Amniotic epithelial cell (primary cell): ENCODE data around the gene CERT1.
A peak's percentile ranks its signal among the peaks of the same experiment; 100 is the strongest.
"Not testable (repeated sequence)": the region's sequence is repeated elsewhere in the genome, so short reads cannot be mapped to it uniquely, and the experiment has no call there.

Experiments used
- DNase-seq: peaks from one replicate; pipeline ENCODE4 v3.0.0-alpha.2; 2010; ENCODE audit warnings: low read depth

Gene CERT1

DNA sequence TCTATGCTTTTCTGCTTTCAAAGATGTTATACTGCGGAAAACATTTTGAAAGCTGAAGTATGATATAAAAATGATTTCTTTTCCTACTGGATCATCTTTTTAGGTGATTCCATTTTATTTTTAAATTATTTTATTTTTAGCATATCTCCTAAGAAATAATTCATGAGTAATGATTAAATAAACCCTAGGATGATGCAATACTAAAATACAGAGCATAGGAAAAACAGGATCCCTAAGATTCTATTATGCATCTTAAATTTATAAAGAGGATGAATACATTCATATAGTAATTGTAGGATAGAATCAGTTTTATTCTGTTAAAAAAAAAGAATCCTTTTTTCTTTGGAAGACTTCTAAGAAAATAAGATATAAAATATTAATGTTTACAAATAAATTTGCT lies 11.1 kb upstream of the CERT1 start:
- no peak for DNase-seq

DNA sequence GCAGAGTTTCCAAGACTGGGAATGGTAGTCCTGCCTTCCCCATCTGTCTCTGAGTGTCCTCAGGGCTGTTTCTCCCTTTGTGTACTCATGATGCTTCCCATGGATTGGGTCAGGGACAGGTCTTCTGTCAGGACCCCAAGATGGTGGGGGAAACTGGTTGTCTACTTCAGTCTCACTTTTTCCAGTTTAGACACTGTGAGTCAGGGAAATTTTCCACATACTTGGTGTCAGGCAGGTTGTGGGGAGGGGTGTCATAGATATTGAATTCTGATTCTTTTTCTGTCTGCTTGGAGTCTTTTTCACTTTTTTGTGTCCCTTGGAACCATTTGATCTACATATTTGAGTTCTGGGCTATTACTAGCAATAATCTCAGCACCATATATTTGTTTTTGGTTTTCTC lies 10.6 kb upstream of the CERT1 start:
- DNase-seq, result no peak

DNA sequence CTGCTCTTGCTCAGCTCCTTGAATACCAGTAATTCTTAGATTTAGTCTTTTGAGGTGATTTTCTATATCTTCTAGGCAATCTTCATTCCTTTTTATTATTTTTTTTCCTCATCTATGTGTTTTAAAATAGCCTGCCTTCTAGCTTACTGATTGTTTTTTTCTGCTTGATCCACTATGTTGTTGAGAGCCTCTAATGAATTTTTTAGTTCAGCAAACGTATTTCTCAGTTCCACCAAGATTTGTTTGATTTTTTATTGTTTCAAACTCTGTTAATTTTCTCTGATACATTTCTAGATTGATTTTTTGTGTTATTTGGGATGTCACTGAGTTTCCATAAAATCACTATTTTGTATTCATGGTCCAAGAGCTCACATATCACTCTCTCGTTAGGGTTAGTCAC lies 9.8 kb upstream of the CERT1 start:
- DNase-seq, result no peak

DNA sequence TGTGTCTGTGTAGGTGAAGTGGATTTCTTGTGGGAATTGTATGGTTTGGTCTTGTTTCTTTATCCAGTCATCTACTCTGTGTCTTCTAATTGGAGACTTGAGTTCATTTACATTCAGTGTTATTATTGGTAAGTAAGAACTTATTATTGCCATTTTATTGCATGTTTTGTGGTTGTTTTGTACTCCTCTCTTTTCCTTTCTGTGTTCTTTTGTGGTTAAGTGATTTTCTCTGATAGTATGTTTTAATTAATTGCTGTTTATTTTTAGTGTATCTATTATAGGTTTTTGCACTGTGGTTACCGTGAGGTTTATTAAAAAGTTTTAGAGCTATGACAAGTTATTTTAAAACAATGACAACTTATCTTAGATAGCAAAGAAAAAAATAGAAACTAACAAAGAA lies 8.3 kb upstream of the CERT1 start:
- DNase-seq, result no peak

DNA sequence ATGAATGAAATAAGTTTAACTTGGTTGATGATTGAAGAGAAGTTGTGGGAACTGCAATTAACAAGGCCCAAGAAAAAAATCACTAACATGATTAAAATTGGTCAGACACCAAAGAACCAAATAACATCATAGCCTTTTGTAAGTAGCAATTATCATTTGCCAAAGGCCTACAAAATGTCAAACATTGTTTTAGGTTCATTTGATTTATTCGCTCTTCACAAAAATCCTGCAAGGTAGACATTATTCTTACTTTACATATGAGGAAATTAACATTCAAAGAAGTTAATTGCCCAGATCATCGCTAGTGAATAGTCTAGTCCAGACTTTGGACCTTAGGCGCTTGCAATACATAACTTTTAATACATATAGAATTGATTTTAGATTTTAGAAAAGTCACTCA lies 2.9 kb upstream of the CERT1 start:
- DNase-seq, result no peak

DNA sequence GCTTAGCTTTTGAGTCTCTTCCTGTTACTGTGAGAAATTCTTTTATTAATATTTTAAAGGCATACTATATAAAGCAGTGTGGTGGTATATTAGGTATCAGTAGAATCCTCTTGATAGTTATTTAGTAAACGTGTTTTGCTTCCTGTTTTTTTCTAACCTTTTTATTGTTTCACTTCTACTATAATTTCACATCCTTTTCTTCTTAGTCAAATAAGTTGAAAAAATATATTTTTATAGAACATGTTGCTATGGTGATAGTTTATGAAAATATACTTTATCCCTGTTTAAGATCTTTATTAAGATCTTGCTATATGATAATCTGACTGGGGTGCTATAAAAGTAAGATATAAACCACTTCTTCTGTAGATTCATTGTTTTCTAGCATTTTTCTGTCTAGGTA lies 2.4 kb upstream of the CERT1 start:
- no peak for DNase-seq

DNA sequence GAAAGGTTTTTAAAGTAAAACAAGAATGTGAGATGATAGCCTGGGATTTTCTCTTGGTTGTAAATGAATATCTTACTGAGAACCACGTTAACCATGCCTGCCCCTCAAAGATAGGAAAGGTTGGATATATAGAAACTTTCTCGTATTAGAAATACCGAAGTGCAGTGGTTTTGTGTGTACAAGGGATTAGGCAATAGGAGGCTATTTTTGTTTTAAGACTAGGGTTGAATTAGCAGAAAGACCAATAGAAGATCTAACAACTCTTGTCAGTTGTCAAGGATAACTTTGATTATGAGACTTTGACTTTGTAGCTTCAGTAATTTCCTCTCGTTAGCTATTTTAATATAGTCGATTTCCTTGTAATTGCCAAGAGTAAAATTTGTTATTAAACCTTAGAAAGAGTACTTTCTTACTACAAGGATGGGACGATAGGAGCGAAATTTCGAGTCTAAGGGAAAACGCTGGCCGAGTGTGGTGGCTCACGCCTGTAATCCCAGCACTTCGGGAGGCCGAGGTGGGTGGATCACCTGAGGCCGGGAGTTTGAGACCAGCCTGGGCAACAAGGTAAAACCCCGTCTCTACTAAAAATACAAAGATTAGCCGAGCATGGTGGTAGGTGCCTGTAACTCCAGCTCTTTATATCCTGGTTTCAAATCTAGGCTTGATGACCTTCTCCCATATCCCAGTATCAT lies 1.1 kb upstream of the CERT1 start:
- no peak for DNase-seq

DNA sequence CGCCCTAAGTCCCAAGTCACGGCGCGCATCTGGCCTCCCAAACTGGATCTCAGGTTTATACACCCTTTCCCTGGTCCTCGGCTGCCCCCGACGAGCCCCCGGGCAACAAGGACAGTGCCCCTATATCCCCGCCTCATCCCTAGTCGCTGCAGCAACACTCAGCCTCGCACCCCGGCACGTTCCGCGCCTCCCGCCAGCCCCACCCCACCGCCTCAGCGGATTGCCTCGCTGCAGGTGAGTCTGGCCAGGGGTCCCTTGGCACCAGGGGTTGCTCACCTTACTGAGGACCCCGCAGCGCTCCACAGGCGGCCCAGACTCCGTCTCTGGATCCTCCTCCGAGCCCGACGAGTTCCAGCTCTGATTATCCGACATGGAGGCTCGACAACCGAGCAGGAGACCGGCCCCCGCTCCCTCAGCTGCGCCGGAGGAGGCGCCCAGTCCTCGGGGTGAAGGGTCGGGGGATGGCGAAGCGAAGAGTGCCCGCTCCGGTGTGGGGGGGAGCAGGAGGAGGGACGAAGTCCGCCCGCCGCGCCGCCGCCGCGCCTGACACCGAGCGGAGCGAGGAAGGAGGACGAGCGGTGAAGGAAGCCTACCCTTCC lies 494 bp downstream of the CERT1 start:
- peak; percentile 41 for DNase-seq

DNA sequence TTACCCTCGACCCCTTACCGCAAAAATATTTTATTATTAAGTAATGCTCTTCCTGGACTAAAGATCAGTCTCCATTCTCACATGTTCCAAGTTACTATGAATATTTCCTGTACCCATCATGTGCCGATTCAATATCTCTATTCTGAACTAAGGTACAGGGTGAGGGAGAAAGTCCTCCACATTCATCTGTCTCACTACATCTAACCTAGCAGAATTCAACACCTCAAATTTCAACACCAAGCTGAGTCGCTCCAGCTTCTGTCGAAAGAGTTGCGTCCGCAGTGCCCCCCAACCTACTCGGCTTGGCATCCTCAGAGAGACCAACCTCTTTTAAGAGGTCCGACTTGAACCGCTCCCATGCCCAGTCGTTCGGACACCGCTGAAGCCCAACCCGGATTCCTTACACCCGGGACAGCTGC lies 1.0 kb downstream of the CERT1 start:
- DNase-seq, result peak; percentile 35

DNA sequence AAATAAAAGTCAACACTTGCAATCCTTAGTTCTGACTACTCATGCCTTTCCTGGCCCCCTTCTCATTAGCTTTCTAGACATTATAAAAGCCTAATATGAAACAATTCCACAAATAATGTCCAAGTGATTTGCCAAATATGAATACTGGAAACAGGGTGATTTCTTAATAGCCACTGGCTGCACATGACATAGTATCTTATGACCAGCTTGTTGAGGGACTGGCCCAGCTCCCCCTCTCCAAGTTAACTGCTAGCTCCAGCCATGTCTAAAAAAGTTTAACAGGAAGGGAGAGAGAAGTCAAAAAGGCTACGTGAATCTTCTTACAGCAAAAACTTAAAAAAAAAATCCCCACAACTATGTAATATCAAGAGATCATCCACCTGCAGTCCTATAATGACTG lies 1.5 kb downstream of the CERT1 start:
- DNase-seq, result peak; percentile 57

DNA sequence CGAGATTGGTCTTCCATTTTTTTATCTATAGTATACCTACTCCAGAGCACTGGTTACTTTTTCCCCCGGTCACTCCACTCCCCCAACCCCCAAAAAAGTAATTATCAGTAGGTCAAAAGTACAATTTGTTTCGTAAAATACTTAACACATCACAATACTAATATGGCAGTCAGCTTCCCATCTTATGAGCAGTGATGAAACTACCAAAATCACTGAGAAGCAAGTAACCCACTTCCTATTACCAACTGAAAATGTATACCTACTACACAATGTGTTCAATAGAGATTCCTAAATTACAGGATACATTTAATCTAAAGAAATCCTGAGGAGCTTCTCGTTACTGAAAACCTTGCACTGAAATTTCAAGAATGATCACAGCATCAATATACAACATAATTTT lies 1.9 kb downstream of the CERT1 start:
- DNase-seq, result no peak

DNA sequence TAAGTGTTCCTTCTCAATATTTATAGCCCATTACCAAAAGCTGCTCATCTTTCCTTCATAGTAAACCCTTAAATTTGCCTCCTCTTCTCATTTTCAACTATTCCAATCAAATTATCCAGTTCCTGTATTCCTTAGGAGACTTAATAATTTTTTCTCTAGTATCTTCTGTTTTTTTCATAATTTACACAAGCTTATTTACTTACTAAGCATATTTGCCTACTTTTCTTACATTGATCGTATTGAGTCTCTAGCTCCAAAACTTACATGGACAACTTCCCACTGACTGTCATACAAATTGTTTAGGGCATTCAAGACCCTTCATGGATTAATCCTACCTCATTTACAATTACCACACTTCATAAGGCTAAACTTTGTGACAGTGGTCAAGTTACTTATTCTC lies 3.6 kb downstream of the CERT1 start:
- DNase-seq, result no peak

DNA sequence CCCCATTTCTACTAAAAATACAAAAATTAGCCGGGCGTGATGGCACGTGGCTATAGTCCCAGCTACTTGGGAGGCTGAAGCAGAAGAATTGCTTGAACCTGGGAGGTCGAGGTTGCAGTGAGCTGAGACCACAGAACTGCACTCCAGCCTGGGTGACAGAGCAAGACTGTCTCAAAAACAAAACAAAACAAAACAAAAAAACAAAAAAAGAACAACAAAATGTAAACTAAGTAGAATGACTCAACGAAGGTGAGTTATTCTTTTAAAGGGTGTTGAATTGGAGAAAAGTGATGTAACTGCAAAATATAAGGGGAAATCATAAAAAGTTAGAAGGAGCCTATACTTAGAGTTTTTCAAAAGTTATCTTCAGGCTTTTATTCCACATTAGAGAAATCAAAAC lies 6.3 kb downstream of the CERT1 start:
- not testable (repeated sequence) for DNase-seq

DNA sequence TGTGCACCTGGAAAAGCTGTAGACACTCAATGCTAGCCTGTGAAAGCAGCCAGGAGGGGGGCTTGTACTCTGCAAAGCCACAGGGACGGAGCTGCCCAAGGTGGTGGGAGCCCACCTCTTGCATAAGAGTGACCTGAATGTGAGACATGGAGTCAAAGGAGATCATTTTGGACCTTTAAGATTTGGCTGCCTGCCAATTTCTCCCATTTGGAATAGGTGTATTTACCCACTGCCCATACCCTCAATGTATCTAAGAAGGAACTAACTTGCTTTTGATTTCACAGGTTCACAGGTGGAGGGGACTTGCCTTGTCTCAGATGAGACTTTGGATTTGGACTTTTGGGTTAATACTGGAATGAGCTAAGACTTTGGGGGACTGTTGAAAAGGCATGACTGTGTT lies 12.6 kb downstream of the CERT1 start:
- not testable (repeated sequence) for DNase-seq

DNA sequence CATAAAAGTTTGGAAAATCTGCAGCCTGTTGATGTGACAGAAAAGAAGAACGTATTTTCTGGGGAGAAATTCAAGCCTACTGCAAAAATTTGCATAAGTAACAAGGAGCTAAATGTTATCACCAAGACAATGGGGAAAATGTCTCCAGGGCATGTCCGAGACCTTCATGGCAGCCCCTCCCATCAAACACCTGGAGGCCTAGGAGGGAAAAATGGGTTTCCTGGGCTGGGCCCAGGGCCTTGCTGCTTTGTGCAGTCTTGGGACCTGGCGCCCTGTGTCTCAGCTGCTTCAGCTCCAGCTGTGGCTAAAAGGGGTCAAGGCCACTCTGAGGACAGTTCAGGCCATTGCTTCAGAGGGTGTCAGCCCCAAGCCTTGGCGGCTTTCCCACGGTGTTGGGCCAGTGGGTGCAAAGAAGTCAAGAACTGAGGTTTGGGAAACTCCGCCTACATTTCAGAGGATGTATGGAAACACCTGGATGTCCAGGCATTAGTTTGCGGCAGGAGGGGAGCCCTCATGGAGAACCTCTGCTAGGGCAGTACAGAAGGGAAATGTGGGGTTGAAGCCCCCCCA lies 13.1 kb downstream of the CERT1 start:
- no peak for DNase-seq

DNA sequence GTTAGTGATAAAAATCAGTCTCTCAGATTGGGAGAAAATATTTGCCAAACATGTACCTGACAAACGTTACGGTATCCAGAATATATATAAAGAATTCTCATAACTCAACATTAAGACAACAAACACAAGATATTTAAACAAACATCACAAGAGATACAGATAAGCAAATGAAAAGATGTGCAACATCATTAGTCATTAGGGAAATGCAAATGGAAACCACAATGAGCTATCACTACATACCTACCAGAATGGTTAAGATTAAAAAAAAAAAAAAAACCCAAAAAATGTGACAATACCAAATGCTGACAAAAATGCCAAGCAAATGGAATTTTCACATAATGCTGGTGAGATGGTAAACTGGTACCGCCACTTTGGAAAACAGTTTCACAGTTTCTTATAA lies 15.4 kb downstream of the CERT1 start:
- peak; percentile 60 for DNase-seq

DNA sequence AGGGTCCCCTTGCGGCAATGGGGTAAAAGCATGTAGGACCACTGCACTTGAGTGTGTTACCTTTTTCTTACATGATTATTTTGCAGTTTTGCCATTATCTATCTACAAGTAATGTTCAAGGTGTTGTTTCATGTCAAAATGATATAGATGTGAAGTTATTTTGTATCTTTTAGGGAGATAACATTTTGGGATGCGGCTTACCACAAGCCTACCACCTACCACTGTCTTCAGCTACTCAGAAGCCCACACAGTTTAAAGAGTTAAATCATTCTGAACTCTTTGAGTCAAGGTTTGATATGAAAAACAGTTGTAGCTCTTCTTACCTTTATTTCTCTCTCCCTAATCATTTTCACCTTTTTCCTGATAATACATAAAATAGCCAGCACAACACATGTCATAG lies 19.8 kb downstream of the CERT1 start:
- DNase-seq, result no peak

DNA sequence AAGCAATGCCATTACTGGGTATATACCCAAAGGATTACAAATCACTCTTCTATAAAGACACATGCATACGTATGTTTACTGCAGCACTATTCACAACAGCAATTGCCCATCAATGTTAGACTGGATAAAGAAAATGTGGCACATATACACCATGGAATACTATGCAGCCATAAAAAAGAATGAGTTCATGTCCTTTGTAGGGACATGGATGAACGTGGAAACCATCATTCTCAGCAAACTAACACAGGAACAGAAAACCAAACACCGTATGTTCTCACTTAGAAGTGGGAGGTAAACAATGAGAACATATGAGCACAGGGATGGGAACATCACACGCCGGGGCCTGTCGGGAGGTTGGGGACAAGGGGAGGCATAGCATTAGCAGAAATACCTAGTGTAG lies 21.6 kb downstream of the CERT1 start:
- not testable (repeated sequence) for DNase-seq

DNA sequence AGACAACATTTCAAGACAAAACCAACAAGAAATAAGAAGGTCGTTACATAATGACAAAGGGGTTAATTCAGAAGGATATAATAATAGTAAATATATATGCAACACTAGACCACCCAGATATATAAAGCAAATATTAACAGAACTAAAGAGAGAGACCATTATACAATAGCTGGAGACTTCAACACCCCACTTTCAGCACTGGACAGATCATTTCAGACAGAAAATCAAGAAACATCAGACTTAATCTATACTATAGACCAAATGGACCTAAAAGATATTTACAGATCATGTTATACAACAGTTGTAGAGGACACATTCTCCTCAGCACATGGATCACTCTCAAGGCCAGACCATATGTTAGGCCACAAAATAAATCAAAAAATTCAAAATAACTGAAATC lies 26.8 kb downstream of the CERT1 start:
- no peak for DNase-seq

DNA sequence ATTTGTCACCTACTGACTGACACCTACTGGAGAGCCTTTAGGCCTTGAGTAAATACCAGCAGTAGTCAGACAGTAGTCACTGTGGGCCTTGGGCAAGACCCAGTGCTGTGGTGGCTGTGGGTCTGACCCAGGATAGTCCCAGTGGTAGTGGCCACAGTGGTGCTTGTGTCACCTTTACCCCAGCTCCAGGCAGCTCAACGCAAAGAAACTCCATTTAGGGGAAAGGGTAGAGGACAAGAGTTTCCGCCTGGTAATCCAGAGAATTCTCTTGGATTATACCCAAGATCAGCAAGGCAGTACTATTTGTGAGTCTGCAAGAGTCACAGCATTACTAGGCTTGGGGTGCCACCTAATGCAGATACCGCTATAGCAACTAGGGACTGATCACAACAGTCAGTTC lies 28.9 kb downstream of the CERT1 start:
- DNase-seq, result no peak

DNA sequence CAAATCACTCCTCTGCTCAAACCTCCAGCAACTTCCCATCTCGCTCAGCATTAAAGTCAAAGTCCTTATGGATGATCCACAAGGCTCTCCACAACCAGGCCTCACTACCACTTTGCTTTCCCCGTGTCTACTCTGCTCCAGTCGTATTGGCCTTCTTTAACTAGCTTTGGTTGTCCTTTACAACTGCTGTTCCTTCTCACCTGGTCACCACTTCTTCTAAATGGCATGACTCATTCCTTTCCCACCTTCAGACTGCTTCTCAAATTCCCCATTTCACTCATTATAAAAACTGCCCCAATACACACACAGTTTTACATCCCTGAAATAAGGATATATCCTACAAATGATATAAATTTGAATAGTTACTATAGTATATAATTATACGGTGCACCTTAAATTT lies 30.4 kb downstream of the CERT1 start:
- no peak for DNase-seq

DNA sequence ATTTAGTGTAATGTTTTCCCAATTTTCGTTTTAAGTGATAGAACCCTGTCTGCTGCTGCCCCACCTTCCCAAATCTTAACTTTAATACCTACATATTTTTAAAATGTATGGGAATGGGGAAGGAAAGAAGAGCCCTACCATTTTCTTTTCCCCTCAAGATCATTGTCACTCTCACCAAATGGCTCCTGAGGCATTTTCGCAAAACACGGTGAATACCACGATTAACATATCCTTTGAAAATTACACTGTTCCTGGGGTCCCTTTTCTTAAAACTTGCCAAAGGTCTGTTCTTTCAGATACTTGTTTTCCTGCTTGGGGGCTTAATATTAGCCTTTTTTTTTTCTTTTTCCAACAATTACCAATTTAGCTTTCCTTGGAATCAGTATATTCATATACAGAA lies 36.1 kb downstream of the CERT1 start:
- no peak for DNase-seq

DNA sequence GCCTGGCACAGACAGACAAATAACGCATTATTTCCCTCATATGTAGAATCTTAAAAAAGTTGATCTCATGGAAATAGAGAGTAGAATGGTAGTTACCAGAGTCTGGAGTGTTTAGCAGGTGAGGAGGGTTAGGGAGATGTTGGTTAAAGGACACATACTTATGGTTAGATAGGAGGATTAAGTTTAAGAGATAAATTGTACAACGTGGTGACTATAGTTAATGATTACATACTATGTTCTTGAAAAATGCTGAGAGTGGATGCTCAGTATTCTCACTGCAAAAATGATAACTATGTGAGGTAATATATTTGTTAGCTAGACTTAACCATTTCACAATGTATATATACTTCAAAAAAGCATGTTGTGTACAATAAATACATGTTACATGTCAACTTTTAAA lies 38.0 kb downstream of the CERT1 start:
- DNase-seq, result no peak

DNA sequence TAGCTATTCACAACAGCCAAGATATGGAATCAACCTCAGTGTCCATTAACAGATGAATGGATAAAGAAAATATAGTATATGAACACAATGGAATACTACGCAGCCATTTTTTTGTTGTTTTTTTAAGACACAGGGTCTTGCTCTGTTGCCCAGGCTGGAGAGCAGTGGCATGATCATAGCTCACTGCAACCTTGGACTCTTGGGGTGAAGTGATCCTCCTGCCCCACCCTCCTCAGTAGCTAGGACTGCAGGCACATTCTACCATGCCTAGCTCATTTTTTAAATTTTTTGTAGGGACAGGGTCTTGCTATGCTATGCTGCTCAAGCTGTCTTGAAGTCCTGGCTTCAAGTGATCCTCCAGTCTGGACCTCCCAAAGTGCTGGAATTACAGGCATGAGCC lies 38.5 kb downstream of the CERT1 start:
- no peak for DNase-seq
